GM12873 (cell line): ENCODE results near the gene E2F4.

Experiments
- CTCF ChIP-seq: IDR thresholded peaks from 2 replicates; pipeline ENCODE4 v1.5.1; 2012; ENCODE audit warnings: low read depth, mild to moderate bottlenecking, moderate library complexity, low read length, control low read depth; ENCODE audit not compliant: insufficient read depth; ENCODE audit errors: missing control alignments

E2F4 gene

GRCh38 chr16:67226804-67227566, 35.0 kb downstream of the E2F4 start, which contains the start of gene TMEM208:
TSS of gene TMEM208 (plus strand) at chr16:67227130. CDS start at chr16:67227219, 89 bp downstream.
- no peak for TF ChIP-seq CTCF

GRCh38 chr16:67227567-67227921, 35.6 kb downstream of the E2F4 start:
- no peak for TF ChIP-seq CTCF

GRCh38 chr16:67228034-67228785, 36.3 kb downstream of the E2F4 start:
- no peak for TF ChIP-seq CTCF

- TF ChIP-seq CTCF: no peak
These were observed 37.0 kb downstream of the E2F4 start for GRCh38 chr16:67228905-67229304.

GRCh38 chr16:67229906-67230808, 38.2 kb downstream of the E2F4 start:
- no peak for TF ChIP-seq CTCF

GRCh38 chr16:67230809-67231660, 39.1 kb downstream of the E2F4 start:
- no peak for TF ChIP-seq CTCF
